ENCODE data around the gene TMEM176A. TPM values are rescaled to one million over a fixed set of nuclear protein-coding genes. Genes with fewer than 3 reads are reported as not detected.

The TMEM176A gene
- total and polyA plus RNA-seq, 2 of the 8 experiments (the other 6 are each of a cell fraction or from before 2014, with no cell fraction given) = 1.3 to 1.5 TPM

DNA sequence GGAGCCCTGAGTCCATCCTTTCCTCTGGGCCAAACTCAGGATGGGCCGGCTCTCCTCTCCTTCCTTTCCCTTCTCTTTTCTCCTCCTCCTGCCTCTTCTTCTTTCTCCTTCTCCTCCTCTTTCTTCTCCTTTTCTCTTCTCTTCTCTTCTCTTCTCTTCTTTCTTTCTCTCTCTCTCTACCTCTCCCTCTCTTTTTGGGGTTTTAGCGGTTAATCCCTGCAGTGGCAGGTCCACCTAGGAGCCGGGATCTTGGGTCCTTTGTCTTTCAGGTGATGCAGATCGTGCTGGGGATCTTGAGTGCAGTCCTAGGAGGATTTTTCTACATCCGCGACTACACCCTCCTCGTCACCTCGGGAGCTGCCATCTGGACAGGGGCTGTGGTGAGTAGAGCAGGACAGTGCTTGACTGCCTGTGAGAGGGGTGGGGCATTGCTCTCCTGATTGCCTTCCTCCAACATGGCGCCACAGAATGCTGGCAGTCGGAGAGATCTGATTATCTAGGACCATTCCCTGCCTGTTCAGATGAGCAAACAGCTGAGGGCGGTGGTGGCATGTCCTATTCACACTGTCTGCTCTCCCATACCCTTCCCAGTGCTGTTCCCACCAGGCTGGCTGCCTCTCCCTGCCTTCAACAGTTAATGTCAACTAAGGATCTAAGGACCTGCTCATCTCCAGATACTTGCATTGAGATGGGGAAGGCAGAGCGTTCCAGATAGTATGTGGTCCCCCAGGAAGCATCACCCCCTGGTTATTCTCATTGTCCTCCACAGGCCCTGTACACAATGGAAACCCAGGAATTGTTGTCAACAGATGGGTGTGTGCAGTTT lies 1.6 kb downstream of the TMEM176A start:
- no peak for DNase-seq (ENCODE audit: low read depth in 1 of 2, low spot score in 2 of 2)
- no peak overlapping the region for H3K9ac ChIP-seq (replicated peaks in 1 of 4; ENCODE audit: extremely low read depth in 1 of 4, low read depth in 3 of 4, low read length in 3 of 4)
- peak overlapping the region; percentile 84 to 93; a peak in 2 of 4 replicates for H3K4me2 ChIP-seq (ENCODE audit: insufficient read depth in 1 of 2, low read depth in 2 of 2, low read length in 2 of 2)
- no peak for FAIRE-seq
- no peak overlapping the region for H2AK5ac ChIP-seq (ENCODE audit: low read depth, low read length)
- H3K9me3 ChIP-seq (ENCODE audit: insufficient read depth in 2 of 2, low read depth in 1 of 2, low read length in 1 of 2) = peaks cover 0 to 10% of the 10 kb centered on the region in 2 experiments; a peak in 2 of 4 replicates
- no peak overlapping the region for H2BK15ac ChIP-seq (ENCODE audit: low read length)
- H4K5ac ChIP-seq (ENCODE audit: insufficient read length, low read depth, low read length) = no peak overlapping the region
- no peak overlapping the region for H3K14ac ChIP-seq (ENCODE audit: insufficient read length)
- H4K8ac ChIP-seq (ENCODE audit: extremely low read depth, insufficient read depth, low read length) = no peak overlapping the region
- H3K56ac ChIP-seq (replicated peaks; ENCODE audit: insufficient read length, low read depth, low read length) = no peak overlapping the region
- no peak overlapping the region for H3K4ac ChIP-seq (replicated peaks; ENCODE audit: insufficient read length, low read depth, low read length)
- peak overlapping the region in 1 of 4 experiments; percentile 66; a peak in 1 of 8 replicates for H3K4me3 ChIP-seq (ENCODE audit: extremely low read depth in 1 of 4, insufficient read depth in 2 of 4, low read depth in 3 of 4, low read length in 4 of 4)
- no peaks in the 10 kb centered on the region for H3K79me2 ChIP-seq (ENCODE audit: control insufficient read depth in 1 of 2, insufficient read depth in 2 of 2, low read length in 2 of 2)
- H3K23ac ChIP-seq (ENCODE audit: insufficient read length) = no peak overlapping the region
- no peak overlapping the region for H2BK20ac ChIP-seq (ENCODE audit: low read length)
- H2BK12ac ChIP-seq (ENCODE audit: low read depth, low read length) = 0 out of 2 replicates have a peak overlapping the region, but pooled peaks have one; percentile 17
- H3K4me1 ChIP-seq (replicated peaks in 1 of 4; ENCODE audit: control insufficient read depth in 3 of 4, insufficient read depth in 4 of 4, low read length in 3 of 4) = peaks cover 0 to 9% (median 4%) of the 10 kb centered on the region in 4 experiments; a peak in 6 of 7 replicates
- H3K27me3 ChIP-seq (replicated peaks in 1 of 4; ENCODE audit: control insufficient read depth in 3 of 4, extremely low read depth in 1 of 4, insufficient read depth in 3 of 4, low read length in 3 of 4) = peaks cover 37 to 47% (median 46%) of the 10 kb centered on the region in 4 experiments
- TF ChIP-seq HDAC6 (IDR thresholded peaks at IDR 0.05; ENCODE audit: low read depth, low read length) = no peak
- 0 out of 2 replicates have a peak, but pooled peaks have one; percentile 43 for TF ChIP-seq CBX8 (IDR thresholded peaks at IDR 0.05; ENCODE audit: borderline replicate concordance, low read depth, low read length)
- no peak overlapping the region for H4K91ac ChIP-seq (replicated peaks; ENCODE audit: insufficient read length, low read length)
- no peak overlapping the region for H3K18ac ChIP-seq (ENCODE audit: extremely low read depth, low read length)
- CTCF ChIA-PET (ENCODE audit: partially characterized antibody) = interaction anchor here (0.8 to 2.2 kb wide), 6 partner anchors 14 to 109 kb away, joined by 3 to 6 read pairs (median 4); no protein-coding TSS in a partner anchor
- H3K27ac ChIP-seq (ENCODE audit: low read depth, low read length) = no peak overlapping the region
- H3K79me1 ChIP-seq (ENCODE audit: low read depth, low read length) = no peaks in the 10 kb centered on the region
- POLR2A ChIA-PET (ENCODE audit: partially characterized antibody) = no interaction called here
- peaks cover 14% of the 10 kb centered on the region for H3K23me2 ChIP-seq (ENCODE audit: low read depth, low read length)
- no peak overlapping the region for H2BK120ac ChIP-seq (replicated peaks; ENCODE audit: low read depth, low read length)
- peaks cover 0 to 11% (median 0%) of the 10 kb centered on the region in 4 experiments; a peak in 1 of 8 replicates for H3K36me3 ChIP-seq (ENCODE audit: control insufficient read depth in 2 of 4, insufficient read depth in 4 of 4, low read length in 3 of 4)
- H2BK5ac ChIP-seq (ENCODE audit: low read depth, low read length) = no peak overlapping the region
- WGBS, 2 experiments (ENCODE audit: extremely low coverage in 1 of 2, insufficient coverage in 1 of 2, insufficient read length in 1 of 2, insufficient replicate concordance in 2 of 2, low coverage in 1 of 2, low lambda C conversion rate in 2 of 2, missing lambda C conversion rate in 1 of 2) = 88% methylated on average over 11 of the region's 12 CpGs; no CpG with 5 or more reads in 1 of the 2 experiments
- H2AFZ ChIP-seq (ENCODE audit: low read length) = no peak overlapping the region
- no peaks in the 10 kb centered on the region for H4K20me1 ChIP-seq (replicated peaks in 1 of 2; ENCODE audit: control insufficient read depth in 1 of 2, insufficient read depth in 2 of 2, low read length in 2 of 2)
